ENCODE measurements around the gene ADORA1. TPM values are rescaled to one million over a fixed set of nuclear protein-coding genes. Genes with fewer than 3 reads are reported as not detected.
A peak's percentile ranks its signal among the peaks of the same experiment; 100 is the strongest.

Gene ADORA1
- polyA plus RNA-seq, 3 donors: 0.13 to 1.1 TPM; not detected in 1

- peaks cover 3 to 17% (median 6%) of the 10 kb centered on the region in 3 donors for H3K27me3 Mint-ChIP-seq (ENCODE audit: low read depth in 3 of 3)
- peak overlapping the region in 1 of 7 donors; percentile 35 for H3K27ac Mint-ChIP-seq
- DNase-seq: no peak
- Histone ChIP-seq H4K20me1 (ENCODE audit: insufficient read depth, low read length) (no peaks in the 10 kb centered on the region), H3K36me3 (replicated peaks in 1 of 2; ENCODE audit: control insufficient read depth in 1 of 2, insufficient read depth in 2 of 2, low read length in 2 of 2) (no peaks in the 10 kb centered on the region), H3K4me3 (replicated peaks in 1 of 3; ENCODE audit: low read depth in 2 of 3, low read length in 3 of 3) (no peak overlapping the region), H3K9me3 (replicated peaks in 1 of 2; ENCODE audit: control insufficient read depth in 1 of 2, insufficient read depth in 1 of 2, low read length in 2 of 2) (no peaks in the 10 kb centered on the region), H3K4me2 (replicated peaks; ENCODE audit: extremely low read depth, low read length, poor library complexity, severe bottlenecking) (no peak overlapping the region), H3K4me1 (ENCODE audit: control insufficient read depth in 1 of 2, insufficient read depth in 2 of 2, low read length in 2 of 2) (peaks cover 8 to 17% of the 10 kb centered on the region in 2 donors), H3K27ac (ENCODE audit: low read depth in 1 of 2, low read length in 2 of 2) (no peak overlapping the region), H2AFZ (ENCODE audit: insufficient read depth, low read depth, low read length, poor library complexity, severe bottlenecking) (no peak overlapping the region), H3K79me2 (ENCODE audit: insufficient read depth, low read length) (no peaks in the 10 kb centered on the region), H3K27me3 (ENCODE audit: control insufficient read depth in 2 of 2, insufficient read depth in 2 of 2, low read length in 2 of 2) (no peaks in the 10 kb centered on the region), H3K9ac (ENCODE audit: insufficient read depth, low read length, poor library complexity, severe bottlenecking) (no peak overlapping the region)
- no peaks in the 10 kb centered on the region for H3K9me3 Mint-ChIP-seq
- peaks cover 22% of the 10 kb centered on the region for H3K4me1 Mint-ChIP-seq
- no peak overlapping the region for H3K4me3 Mint-ChIP-seq
- intact Hi-C loops (cut with micrococcal nuclease): no loop called here
- 100% methylated on average over 2 of the region's 4 CpGs for WGBS (ENCODE audit: insufficient coverage)
- H3K36me3 Mint-ChIP-seq: no peaks in the 10 kb centered on the region
- TF ChIP-seq CTCF (IDR thresholded peaks at IDR 0.05): no peak
Observed at GRCh38 chr1:203188686-203189232, 61.2 kb downstream of the ADORA1 start.

GRCh38 chr1:203189951-203190352, 62.4 kb downstream of the ADORA1 start:
- no peak overlapping the region for H2AFZ ChIP-seq (ENCODE audit: insufficient read depth, low read depth, low read length, poor library complexity, severe bottlenecking)

More at GRCh38 chr1:203189951-203190352, 62.4 kb downstream of the ADORA1 start:
- Histone ChIP-seq H3K9me3 (replicated peaks in 1 of 2; ENCODE audit: control insufficient read depth in 1 of 2, insufficient read depth in 1 of 2, low read length in 2 of 2) (no peaks in the 10 kb centered on the region), H3K36me3 (replicated peaks in 1 of 2; ENCODE audit: control insufficient read depth in 1 of 2, insufficient read depth in 2 of 2, low read length in 2 of 2) (no peaks in the 10 kb centered on the region), H3K4me1 (ENCODE audit: control insufficient read depth in 1 of 2, insufficient read depth in 2 of 2, low read length in 2 of 2) (peaks cover 8 to 17% of the 10 kb centered on the region in 2 donors), H3K9ac (ENCODE audit: insufficient read depth, low read length, poor library complexity, severe bottlenecking) (no peak overlapping the region), H3K79me2 (ENCODE audit: insufficient read depth, low read length) (no peaks in the 10 kb centered on the region), H3K27ac (ENCODE audit: low read depth in 1 of 2, low read length in 2 of 2) (no peak overlapping the region), H3K27me3 (ENCODE audit: control insufficient read depth in 2 of 2, insufficient read depth in 2 of 2, low read length in 2 of 2) (no peaks in the 10 kb centered on the region), H4K20me1 (ENCODE audit: insufficient read depth, low read length) (no peaks in the 10 kb centered on the region), H3K4me3 (replicated peaks in 1 of 3; ENCODE audit: low read depth in 2 of 3, low read length in 3 of 3) (no peak overlapping the region), H3K4me2 (replicated peaks; ENCODE audit: extremely low read depth, low read length, poor library complexity, severe bottlenecking) (no peak overlapping the region)
- no CpG with 5 or more reads among the region's 7 CpGs for WGBS (ENCODE audit: insufficient coverage)
- H3K36me3 Mint-ChIP-seq: no peaks in the 10 kb centered on the region
- intact Hi-C loops (cut with micrococcal nuclease): no loop called here
- H3K4me3 Mint-ChIP-seq: no peak overlapping the region
- no peak for DNase-seq
- H3K9me3 Mint-ChIP-seq: no peaks in the 10 kb centered on the region
- TF ChIP-seq CTCF (IDR thresholded peaks at IDR 0.05): no peak
- H3K27me3 Mint-ChIP-seq (ENCODE audit: low read depth in 3 of 3): peaks cover 3 to 17% (median 6%) of the 10 kb centered on the region in 3 donors
- H3K4me1 Mint-ChIP-seq: peaks cover 22% of the 10 kb centered on the region
- no peak overlapping the region for H3K27ac Mint-ChIP-seq

All from CD14-positive monocyte (primary cell).